ENCODE results near the gene CACNG7.
A peak's percentile ranks its signal among the peaks of the same experiment; 100 is the strongest.

CACNG7 gene

DNA sequence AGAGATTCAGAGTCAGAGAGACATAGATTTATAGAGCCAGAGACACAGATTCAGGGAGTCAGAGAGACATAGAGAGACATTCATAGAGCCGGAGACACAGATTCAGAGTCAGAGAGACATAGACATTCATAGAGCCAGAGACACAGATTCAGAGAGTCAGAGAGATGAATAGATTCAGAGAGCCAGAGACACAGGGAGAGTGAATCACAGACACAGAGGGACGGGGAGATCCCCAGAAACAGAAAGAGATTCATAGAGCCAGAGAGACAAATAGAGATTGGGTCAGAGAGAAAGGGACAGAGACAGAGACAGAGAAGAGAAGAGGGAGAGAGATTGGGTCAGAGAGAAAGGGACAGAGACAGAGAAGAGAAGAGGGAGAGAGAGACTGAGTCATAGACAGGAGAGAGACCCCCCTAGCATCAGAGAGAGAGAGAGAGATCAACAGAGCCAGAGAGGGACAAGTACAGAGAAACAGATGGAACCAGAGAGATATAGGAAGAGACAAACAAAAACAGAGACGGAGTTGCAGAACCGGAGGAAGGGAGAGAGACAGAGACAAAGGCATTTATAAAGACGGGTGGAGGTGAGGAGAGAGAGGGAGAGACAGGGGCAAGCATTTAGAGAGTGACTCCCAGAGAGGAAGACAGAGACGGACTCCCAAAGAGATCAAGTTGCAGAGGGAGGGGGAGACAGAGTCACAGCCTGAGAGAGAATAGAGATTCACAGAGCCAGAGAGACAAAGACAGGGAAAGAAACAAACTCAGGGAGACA is 28.2 kb upstream of the CACNG7 start:
- H3K36me3 ChIP-seq (ENCODE audit: insufficient read depth, low read length), result no peaks in the 10 kb centered on the region
- H4K20me1 ChIP-seq (ENCODE audit: insufficient read depth, low read length), result no peaks in the 10 kb centered on the region
- H3K4me1 ChIP-seq (ENCODE audit: insufficient read depth, low read length), result no peaks in the 10 kb centered on the region
- no peak overlapping the region for H3K4me3 ChIP-seq (ENCODE audit: low read depth in 1 of 2, low read length in 2 of 2)
- H3K27me3 ChIP-seq (ENCODE audit: insufficient read depth, low read length, poor library complexity), result no peaks in the 10 kb centered on the region
- TF ChIP-seq, protein P1, sequence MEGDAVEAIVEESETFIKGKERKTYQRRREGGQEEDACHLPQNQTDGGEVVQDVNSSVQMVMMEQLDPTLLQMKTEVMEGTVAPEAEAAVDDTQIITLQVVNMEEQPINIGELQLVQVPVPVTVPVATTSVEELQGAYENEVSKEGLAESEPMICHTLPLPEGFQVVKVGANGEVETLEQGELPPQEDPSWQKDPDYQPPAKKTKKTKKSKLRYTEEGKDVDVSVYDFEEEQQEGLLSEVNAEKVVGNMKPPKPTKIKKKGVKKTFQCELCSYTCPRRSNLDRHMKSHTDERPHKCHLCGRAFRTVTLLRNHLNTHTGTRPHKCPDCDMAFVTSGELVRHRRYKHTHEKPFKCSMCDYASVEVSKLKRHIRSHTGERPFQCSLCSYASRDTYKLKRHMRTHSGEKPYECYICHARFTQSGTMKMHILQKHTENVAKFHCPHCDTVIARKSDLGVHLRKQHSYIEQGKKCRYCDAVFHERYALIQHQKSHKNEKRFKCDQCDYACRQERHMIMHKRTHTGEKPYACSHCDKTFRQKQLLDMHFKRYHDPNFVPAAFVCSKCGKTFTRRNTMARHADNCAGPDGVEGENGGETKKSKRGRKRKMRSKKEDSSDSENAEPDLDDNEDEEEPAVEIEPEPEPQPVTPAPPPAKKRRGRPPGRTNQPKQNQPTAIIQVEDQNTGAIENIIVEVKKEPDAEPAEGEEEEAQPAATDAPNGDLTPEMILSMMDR (IDR thresholded peaks at IDR 0.05; ENCODE audit: borderline replicate concordance, extremely low read depth, low read length, poor library complexity, severe bottlenecking), result no peak
- no peak for TF ChIP-seq EZH2 (IDR thresholded peaks at IDR 0.05; ENCODE audit: borderline replicate concordance, low read depth, low read length, severe bottlenecking)
- DNase-seq (no peak), ATAC-seq (ENCODE audit: insufficient read depth, low read depth) (no peak)
- no peaks in the 10 kb centered on the region for H3K79me2 ChIP-seq (ENCODE audit: insufficient read depth, low read length)
- no peak overlapping the region for H3K4me2 ChIP-seq (ENCODE audit: insufficient read depth, low read length)
- no peaks in the 10 kb centered on the region for H3K9me3 ChIP-seq (ENCODE audit: insufficient read depth, low read length, severe bottlenecking)
- no peak overlapping the region for H3K27ac ChIP-seq (ENCODE audit: low read length)
- H2AFZ ChIP-seq (ENCODE audit: low read depth, low read length), result no peak overlapping the region
- no peak overlapping the region for H3K9ac ChIP-seq (ENCODE audit: low read depth, low read length)

DNA sequence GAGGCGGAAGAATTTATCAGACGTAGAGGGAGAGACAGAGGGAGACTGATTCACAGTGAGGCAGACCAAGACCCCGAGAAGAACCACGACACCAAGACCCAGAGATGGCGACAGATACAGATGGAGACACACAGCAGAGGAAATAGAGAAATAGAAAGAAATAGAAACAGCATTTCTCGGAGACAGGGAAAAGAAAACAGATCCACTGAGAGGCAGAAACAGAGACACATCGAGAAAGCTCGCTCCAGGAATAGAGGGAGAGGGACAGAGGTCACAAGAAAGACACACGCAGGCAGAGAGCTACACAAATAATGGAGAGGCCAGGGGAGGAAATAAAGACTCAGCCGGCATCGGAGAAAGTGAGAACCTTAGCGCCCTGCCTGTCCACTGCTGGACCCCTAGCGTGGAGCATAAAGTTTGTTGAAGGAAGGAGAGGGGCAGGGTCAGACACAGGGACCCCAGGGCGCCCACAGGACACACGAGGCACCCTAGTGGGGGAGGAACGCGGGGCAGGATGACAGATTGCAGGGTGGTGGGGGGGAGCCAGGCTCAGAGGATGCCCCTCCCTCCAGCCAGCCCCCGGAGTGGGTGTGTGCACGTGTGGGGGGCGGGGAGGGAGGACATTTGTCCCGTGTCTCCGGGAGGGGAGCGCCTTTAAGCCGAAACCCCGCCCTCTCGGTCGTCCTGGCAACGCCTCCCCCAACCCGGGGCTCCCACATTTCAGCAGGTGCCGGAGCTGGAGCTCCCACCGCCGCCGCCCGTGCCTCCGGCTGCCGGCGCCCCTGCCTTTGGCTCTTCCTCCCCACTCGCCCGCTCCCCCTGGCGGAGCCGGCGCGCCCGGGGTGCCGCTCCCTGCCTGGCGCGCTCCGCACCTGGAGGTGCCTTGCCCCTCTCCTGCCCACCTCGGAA is 27.3 kb upstream of the CACNG7 start, which contains the start of gene PRKCG:
Gene PRKCG (plus strand): TSS at position 716 of the 909 bp plus-strand sequence. CDS start 298 bp downstream, outside the sequence.
- H2AFZ ChIP-seq (ENCODE audit: low read depth, low read length), result no peak within 1 kb of the TSS
- no peak for ATAC-seq (ENCODE audit: insufficient read depth, low read depth)
- H3K79me2 ChIP-seq (ENCODE audit: insufficient read depth, low read length), result no peaks in the 10 kb centered on the region
- H3K4me3 ChIP-seq (ENCODE audit: low read depth in 1 of 2, low read length in 2 of 2), result no peak within 1 kb of the TSS
- H4K20me1 ChIP-seq (ENCODE audit: insufficient read depth, low read length), result no peaks in the 10 kb centered on the region
- no peaks in the 10 kb centered on the region for H3K27me3 ChIP-seq (ENCODE audit: insufficient read depth, low read length, poor library complexity)
- no peaks in the 10 kb centered on the region for H3K9me3 ChIP-seq (ENCODE audit: insufficient read depth, low read length, severe bottlenecking)
- H3K9ac ChIP-seq (ENCODE audit: low read depth, low read length), result no peak within 1 kb of the TSS
- H3K4me1 ChIP-seq (ENCODE audit: insufficient read depth, low read length), result no peaks in the 10 kb centered on the region
- no peak for TF ChIP-seq EZH2 (IDR thresholded peaks at IDR 0.05; ENCODE audit: borderline replicate concordance, low read depth, low read length, severe bottlenecking)
- TF ChIP-seq, protein P1 (IDR thresholded peaks at IDR 0.05; ENCODE audit: borderline replicate concordance, extremely low read depth, low read length, poor library complexity, severe bottlenecking), result no peak
- no peak within 1 kb of the TSS for H3K4me2 ChIP-seq (ENCODE audit: insufficient read depth, low read length)
- H3K36me3 ChIP-seq (ENCODE audit: insufficient read depth, low read length), result no peaks in the 10 kb centered on the region
- H3K27ac ChIP-seq (ENCODE audit: low read length), result no peak within 1 kb of the TSS
- peak; percentile 13 for DNase-seq

DNA sequence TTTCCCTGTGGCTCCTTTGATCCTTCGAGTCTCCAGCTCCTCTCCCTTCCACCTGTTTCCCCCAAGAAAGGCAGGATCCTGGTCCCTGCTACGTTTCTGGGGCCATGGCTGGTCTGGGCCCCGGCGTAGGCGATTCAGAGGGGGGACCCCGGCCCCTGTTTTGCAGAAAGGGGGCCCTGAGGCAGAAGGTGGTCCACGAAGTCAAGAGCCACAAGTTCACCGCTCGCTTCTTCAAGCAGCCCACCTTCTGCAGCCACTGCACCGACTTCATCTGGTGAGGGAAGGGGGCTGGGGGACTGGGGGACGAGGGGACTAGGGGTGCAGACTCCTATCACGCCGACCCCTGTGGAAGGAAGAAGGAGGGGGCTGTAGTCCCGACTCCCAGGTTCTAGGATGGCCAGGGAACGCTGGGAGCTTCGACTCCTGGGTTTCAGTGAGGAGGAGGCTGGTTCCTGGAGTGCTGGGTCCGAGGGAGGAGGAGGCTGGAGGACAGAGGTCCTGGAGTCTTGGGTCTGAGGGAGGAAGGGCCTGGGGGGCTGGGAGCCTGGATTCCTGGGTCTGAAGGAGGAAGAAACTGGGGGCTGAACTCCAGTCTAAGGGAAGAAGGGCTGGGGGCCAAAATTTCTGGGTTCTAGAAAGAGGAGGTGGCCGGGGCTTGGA is 26.6 kb upstream of the CACNG7 start:
- Histone ChIP-seq H3K79me2 (ENCODE audit: insufficient read depth, low read length) (no peaks in the 10 kb centered on the region), H3K27me3 (ENCODE audit: insufficient read depth, low read length, poor library complexity) (no peaks in the 10 kb centered on the region), H3K27ac (ENCODE audit: low read length) (no peak overlapping the region), H3K4me2 (ENCODE audit: insufficient read depth, low read length) (no peak overlapping the region), H4K20me1 (ENCODE audit: insufficient read depth, low read length) (no peaks in the 10 kb centered on the region), H2AFZ (ENCODE audit: low read depth, low read length) (no peak overlapping the region), H3K36me3 (ENCODE audit: insufficient read depth, low read length) (no peaks in the 10 kb centered on the region), H3K9me3 (ENCODE audit: insufficient read depth, low read length, severe bottlenecking) (no peaks in the 10 kb centered on the region), H3K4me3 (ENCODE audit: low read depth in 1 of 2, low read length in 2 of 2) (no peak overlapping the region), H3K9ac (ENCODE audit: low read depth, low read length) (no peak overlapping the region), H3K4me1 (ENCODE audit: insufficient read depth, low read length) (no peaks in the 10 kb centered on the region)
- ATAC-seq (ENCODE audit: insufficient read depth, low read depth), result no peak
- no peak for DNase-seq
- TF ChIP-seq EZH2 (IDR thresholded peaks at IDR 0.05; ENCODE audit: borderline replicate concordance, low read depth, low read length, severe bottlenecking), result no peak
- TF ChIP-seq, protein P1 (IDR thresholded peaks at IDR 0.05; ENCODE audit: borderline replicate concordance, extremely low read depth, low read length, poor library complexity, severe bottlenecking), result no peak
